Ovary (tissue), 9 donors: Measurements from ENCODE around the gene CYB5A. TPM values are rescaled to one million over a fixed set of nuclear protein-coding genes. Genes with fewer than 3 reads are reported as not detected.
"Not testable (repeated sequence)": the region's sequence is repeated elsewhere in the genome, so short reads cannot be mapped to it uniquely, and the experiment has no call there.

Experiments
- DNase-seq, 5 donors: peaks; one replicate each; pipeline ENCODE4 v3.0.0-alpha.2; 2019 to 2020
- H3K27ac ChIP-seq, 2 donors: fragments of 200-600 bp; one replicate each; pipeline versions ENCODE4 v1.5.1 to v1.8.0; 2019 to 2022
- H3K27me3 ChIP-seq: fragments of 200-600 bp; one replicate; pipeline ENCODE4 v1.8.0; 2022
- H3K36me3 ChIP-seq: fragments of 200-600 bp; sonication (generic); one replicate; pipeline ENCODE4 v1.5.1; 2019
- H3K4me1 ChIP-seq: one replicate; pipeline ENCODE4 v1.8.1; 2013; ENCODE audit warnings: mild to moderate bottlenecking, moderate library complexity; ENCODE audit not compliant: insufficient read depth
- H3K4me3 ChIP-seq: fragments of 200-600 bp; sonication (generic); one replicate; pipeline ENCODE4 v1.5.1; 2017
- H3K9me3 ChIP-seq, 2 donors: fragments of 200-600 bp in 1 of 2; sonication (generic) in 1 of 2; one replicate each; pipeline versions ENCODE4 v1.5.1 to v1.8.1; 2013 to 2019; ENCODE audit warnings: mild to moderate bottlenecking in 1 of 2, moderate library complexity in 1 of 2
- EP300 ChIP-seq: sonication (generic); formaldehyde crosslinking; IDR thresholded peaks from one replicate; pipeline ENCODE4 v1.6.1; 2017; ENCODE audit warnings: antibody characterized with exemption
- POLR2A ChIP-seq: fragments of 450-650 bp; IDR thresholded peaks from one replicate; pipeline ENCODE4 v1.6.1; 2017; ENCODE audit warnings: antibody characterized with exemption, mild to moderate bottlenecking, moderate library complexity
- WGBS, 3 donors: extraction: QIAGEN DNeasy Blood & Tissue Kit in 1 of 3; methylation state at CpG; one replicate each; pipeline versions ENCODE4 v1.1.5 to v1.1.7; 2013 to 2017; 5-methylcytosine and 5-hydroxymethylcytosine counted together
- intact Hi-C, 4 donors: fragments of 100-400 bp; cut with DNase I; formaldehyde crosslinking; loops; one replicate each; pipeline versions ENCODE4 v1.11.0 to v1.15.1; 2022 to 2023
- polyA plus RNA-seq, 2 donors: library from polyadenylated mRNA; stranded (reverse); fragments of 200-250 nt in 1 of 2; fragments of 350-450 nt in 1 of 2; fragmentation: Illumina TruSeq in 1 of 2; extraction: RNeasy Lipid Tissue Mini Kit (QIAGEN cat#74804) in 1 of 2; gene quantifications; one replicate each; pipeline ENCODE4 v1.2.3, GENCODE V29; 2013 to 2014
- total RNA-seq, 7 donors: library from RNA; depleted of rRNA in 2 of 7; stranded (reverse); fragments of >200 nt in 2 of 7; fragmentation: NEBNext Ultra II Directional in 3 of 7; extraction: Animal tissue kit (Norgen Biotek cat#: 25700) in 3 of 7; gene quantifications; one replicate each; pipeline versions ENCODE4 v1.1.0 to v1.2.4, GENCODE V29; 2016 to 2023
- TF ChIP-seq, protein P1 (sequence below), 3 donors: fragments of 450-650 bp in 2 of 3; fragments of 200-600 bp in 1 of 3; IDR thresholded peaks; one replicate each; pipeline versions ENCODE4 v1.5.1 to v1.8.0; 2016 to 2022; ENCODE audit warnings: antibody characterized with exemption in 3 of 3, mild to moderate bottlenecking in 1 of 3
- donor health status: DM: no; HTN: no; CAD: no; lungs with moderate emphysema.
- donor health status: DM: no; HTN: no; CAD: no.
- donor health status: Bipolar disorder and iron deficiency.
- donor health status: DM: yes; HTN: yes; CAD: no.
- donor health status: DM: no; HTN: no; CAD: no.
- donor health status: DM: yes; HTN: yes; CAD: no.

Gene CYB5A
- total and polyA plus RNA-seq, 9 donors, result 158 to 454 (median 293) TPM

DNA sequence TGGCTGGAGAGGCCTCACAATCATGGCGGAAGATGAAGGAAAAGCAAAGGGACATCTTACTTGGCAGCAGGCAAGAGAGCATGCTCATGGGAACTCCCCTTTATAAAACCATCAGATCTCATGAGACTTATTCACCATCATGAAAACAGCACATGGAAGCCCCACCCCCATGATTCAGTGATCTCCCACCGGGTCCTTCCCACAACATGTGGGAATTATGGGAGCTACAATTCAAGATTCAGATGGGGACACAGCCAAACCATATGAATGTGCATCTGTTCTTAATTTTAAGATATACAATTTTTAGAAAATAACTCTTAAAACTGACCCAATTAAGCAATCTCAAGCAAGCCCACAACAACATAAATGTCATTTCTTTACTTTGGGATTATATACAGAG, 36.4 kb upstream of the CYB5A start:
- intact Hi-C loops, result no loop called here
- TF ChIP-seq POLR2A (no peak), EP300 (no peak)
- TF ChIP-seq, protein P1, sequence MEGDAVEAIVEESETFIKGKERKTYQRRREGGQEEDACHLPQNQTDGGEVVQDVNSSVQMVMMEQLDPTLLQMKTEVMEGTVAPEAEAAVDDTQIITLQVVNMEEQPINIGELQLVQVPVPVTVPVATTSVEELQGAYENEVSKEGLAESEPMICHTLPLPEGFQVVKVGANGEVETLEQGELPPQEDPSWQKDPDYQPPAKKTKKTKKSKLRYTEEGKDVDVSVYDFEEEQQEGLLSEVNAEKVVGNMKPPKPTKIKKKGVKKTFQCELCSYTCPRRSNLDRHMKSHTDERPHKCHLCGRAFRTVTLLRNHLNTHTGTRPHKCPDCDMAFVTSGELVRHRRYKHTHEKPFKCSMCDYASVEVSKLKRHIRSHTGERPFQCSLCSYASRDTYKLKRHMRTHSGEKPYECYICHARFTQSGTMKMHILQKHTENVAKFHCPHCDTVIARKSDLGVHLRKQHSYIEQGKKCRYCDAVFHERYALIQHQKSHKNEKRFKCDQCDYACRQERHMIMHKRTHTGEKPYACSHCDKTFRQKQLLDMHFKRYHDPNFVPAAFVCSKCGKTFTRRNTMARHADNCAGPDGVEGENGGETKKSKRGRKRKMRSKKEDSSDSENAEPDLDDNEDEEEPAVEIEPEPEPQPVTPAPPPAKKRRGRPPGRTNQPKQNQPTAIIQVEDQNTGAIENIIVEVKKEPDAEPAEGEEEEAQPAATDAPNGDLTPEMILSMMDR (IDR thresholded peaks at IDR 0.05), result no peak

DNA sequence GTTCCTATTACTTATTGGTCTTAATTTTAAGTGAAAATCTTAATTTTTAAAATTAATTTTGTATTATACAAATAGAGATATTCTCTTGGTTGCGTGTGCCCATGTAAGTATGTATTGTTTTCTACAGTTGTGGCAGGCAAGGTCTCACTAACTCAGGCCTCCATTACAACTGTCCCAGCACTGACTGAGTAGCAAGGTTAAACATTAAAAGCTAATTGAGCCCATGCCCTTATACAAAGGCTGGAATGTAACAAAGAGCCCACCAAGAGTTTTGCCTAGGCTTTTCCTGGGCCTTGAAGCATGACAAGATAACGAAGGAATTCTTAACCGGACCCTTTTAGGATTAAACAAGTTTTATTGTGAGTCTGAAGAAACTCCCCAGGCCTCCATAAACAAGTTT, 35.0 kb upstream of the CYB5A start:
- H3K27me3 ChIP-seq, intact Hi-C loops: not testable (repeated sequence)
- WGBS, 3 donors, result 78 to 86% (median 81%) methylated on average over 3 of the region's 3 CpGs

More for the DNA sequence above, 36.4 kb upstream of the CYB5A start:
- WGBS, 3 donors, result 69 to 88% (median 82%) methylated on average over 2 of the region's 2 CpGs
- Histone ChIP-seq H3K36me3 (no peaks in the 10 kb centered on the region), H3K27me3 (no peaks in the 10 kb centered on the region), H3K27ac (no peak overlapping the region), H3K9me3 (no peaks in the 10 kb centered on the region), H3K4me3 (no peak overlapping the region), H3K4me1 (no peaks in the 10 kb centered on the region)
- no peak for DNase-seq

DNA sequence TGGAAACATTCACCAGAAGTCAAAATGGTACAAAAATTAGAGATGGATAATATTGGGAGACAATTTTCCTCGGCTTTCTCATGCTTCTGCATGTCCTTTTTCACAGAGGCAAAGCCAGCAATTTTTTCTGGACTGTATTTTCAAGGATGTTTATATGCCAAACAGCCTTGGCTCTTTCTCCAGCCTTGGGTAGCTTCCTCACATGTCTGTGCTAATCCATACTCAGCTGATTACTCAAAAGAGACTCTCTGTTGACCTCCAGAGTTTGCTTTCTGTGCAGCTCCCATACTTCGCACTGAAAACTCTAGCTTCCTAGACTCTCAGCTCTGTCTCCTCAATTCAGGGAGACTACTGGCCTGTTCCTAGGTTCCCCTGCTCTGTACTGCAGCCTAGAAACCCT, 34.5 kb upstream of the CYB5A start:
- Histone ChIP-seq H3K4me1 (no peaks in the 10 kb centered on the region), H3K27me3 (no peaks in the 10 kb centered on the region), H3K9me3 (no peaks in the 10 kb centered on the region), H3K4me3 (no peak overlapping the region), H3K27ac (no peak overlapping the region), H3K36me3 (no peaks in the 10 kb centered on the region)
- TF ChIP-seq EP300 (no peak), POLR2A (no peak)
- TF ChIP-seq, protein P1 (IDR thresholded peaks at IDR 0.05), result no peak
- intact Hi-C loops, result no loop called here
- DNase-seq, result no peak
- WGBS, 3 donors, result 28 to 84% (median 29%) methylated on average over 2 of the region's 2 CpGs

More for the DNA sequence above, 35.0 kb upstream of the CYB5A start:
- not testable (repeated sequence) for H3K36me3 ChIP-seq, DNase-seq, H3K27ac ChIP-seq, H3K4me3 ChIP-seq, H3K4me1 ChIP-seq, H3K9me3 ChIP-seq

DNA sequence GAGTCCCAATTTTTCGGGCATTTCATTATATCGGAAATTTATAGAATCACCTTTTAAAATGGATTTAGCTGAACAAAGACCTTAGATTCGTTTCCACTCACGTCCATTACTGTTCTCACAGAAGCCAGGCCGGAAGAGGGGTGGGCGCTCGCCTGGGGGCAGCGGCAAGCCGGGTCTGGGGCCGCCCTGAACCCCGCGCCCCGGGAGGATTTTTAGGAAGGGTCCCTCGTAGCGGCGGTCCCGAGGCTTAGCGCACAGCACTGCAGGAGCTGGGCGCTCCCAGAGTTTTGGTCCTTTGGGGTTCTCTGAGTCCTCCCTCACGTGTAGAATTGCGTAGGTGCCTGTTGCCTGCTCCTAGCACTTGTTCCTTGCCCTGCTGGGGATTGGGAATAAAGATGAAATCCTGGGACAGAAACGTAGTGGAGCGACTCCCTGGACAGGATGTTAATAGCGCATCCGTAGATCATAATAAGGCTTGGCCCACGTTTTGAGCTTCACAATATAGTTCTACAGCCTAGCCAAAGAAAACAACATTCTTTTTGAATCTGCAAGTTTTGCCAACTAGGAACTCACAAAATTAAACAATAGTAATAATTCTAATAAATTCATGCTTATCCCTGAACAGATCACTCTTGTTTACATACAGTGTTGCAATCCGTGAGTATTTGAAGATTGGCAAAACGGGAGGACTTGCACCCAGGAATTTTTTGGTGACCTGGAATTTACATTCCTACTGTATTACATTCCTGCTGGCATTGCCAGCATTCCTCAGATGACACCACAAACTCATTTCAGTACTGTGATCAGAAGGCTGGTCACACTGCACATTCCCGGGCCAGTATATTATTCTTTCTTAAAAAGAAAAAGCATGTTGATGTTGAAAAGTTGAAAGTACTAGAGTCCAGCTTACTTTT, 24.8 kb upstream of the CYB5A start:
- H3K27ac ChIP-seq, result no peak overlapping the region
- H3K9me3 ChIP-seq, result no peaks in the 10 kb centered on the region
- no peak for DNase-seq
- no peak overlapping the region for H3K4me3 ChIP-seq
- intact Hi-C loops, result no loop called here
- TF ChIP-seq, protein P1 (IDR thresholded peaks at IDR 0.05), result no peak
- TF ChIP-seq EP300 (no peak), POLR2A (no peak)
- no peaks in the 10 kb centered on the region for H3K4me1 ChIP-seq
- H3K27me3 ChIP-seq, result no peaks in the 10 kb centered on the region
- WGBS, 3 donors, result 66 to 72% (median 68%) methylated on average over 29 of the region's 29 CpGs
- H3K36me3 ChIP-seq, result no peaks in the 10 kb centered on the region
